ENCODE data around the gene MAPK8IP3. TPM values are rescaled to one million over a fixed set of nuclear protein-coding genes. Genes with fewer than 3 reads are reported as not detected.
"Not testable (repeated sequence)": the region's sequence is repeated elsewhere in the genome, so short reads cannot be mapped to it uniquely, and the experiment has no call there.

MAPK8IP3 gene
- polyA plus RNA-seq, 4 donors, result 38.7 to 54.3 (median 49.1) TPM

- no peak for DNase-seq (ENCODE audit: low read depth in 4 of 4, low spot score in 3 of 4)
These were observed 2.2 kb downstream of the MAPK8IP3 start for GRCh38 chr16:1708083-1708767.

DNA sequence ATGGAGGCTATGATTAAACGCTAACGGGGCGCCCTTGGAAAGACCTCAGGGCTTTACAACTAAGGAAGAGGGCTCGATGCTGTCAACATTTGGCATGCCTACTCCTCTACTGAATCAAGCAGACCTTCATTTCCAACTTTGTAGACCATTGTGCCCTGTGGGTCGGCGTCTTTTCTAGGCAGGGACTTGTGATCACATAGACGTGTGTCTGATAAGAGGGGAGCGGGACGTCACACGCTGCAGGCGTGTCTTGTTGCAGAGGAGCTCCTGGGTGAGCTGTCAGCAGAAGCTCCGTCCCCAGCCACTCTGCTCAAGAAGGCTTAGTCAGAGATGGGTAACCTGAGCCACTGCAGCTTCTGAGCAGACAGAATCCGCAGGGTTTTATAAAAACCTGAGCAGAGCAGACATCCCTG lies 2.8 kb downstream of the MAPK8IP3 start:
- DNase-seq (ENCODE audit: low read depth in 4 of 4, low spot score in 3 of 4), result no peak

GRCh38 chr16:1709356-1709755 lies 3.4 kb downstream of the MAPK8IP3 start:
- DNase-seq (ENCODE audit: low read depth in 4 of 4, low spot score in 3 of 4), result no peak

GRCh38 chr16:1710811-1711507 lies 5.0 kb downstream of the MAPK8IP3 start:
- no peak for DNase-seq (ENCODE audit: low read depth in 4 of 4, low spot score in 3 of 4)

DNA sequence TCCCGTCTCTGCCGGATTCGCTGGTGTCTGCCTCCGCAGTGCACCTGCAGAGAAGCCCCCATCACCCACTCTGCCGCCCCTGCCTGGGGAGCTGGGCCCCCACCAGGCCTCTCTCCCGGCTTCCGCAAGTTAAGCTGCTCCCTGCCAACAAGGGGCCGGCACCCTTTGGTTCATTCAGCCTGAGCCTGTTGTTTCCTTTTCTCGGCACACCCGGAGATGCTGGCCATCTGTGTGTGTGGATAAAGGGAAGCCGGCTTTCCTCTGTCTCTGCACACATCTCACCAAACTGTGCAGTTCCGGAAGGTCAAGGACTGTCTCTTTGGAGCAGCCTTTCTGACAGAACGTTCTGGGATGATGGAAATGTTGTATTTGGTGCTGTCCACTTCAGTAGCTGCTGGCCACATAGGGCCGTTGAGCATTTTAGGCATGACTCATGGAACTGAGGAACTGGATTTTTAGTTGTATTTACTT lies 6.8 kb downstream of the MAPK8IP3 start:
- DNase-seq (ENCODE audit: low read depth in 4 of 4, low spot score in 3 of 4), result no peak

- no peak for DNase-seq (ENCODE audit: low read depth in 4 of 4, low spot score in 3 of 4)
These were observed 7.3 kb downstream of the MAPK8IP3 start for GRCh38 chr16:1713331-1713730.

DNA sequence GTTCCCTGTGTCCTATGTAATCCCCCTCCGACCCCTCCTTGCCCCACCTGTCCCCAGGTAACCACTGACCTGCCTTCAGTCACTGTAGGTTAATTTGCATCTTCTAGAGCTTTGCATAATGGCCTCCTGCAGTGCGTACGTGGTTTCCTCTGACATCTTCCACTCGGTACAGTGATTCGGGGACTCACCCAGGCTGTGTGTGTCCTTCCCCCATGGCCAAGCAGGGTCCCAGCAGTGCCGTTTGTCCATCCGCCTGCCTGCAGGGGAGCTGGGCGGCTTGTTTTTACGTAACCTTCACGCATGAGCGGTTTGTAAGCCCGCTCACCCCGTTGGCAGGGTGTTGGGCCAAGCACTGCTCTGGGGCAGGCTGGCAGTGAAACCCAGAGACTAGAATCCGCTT lies 7.9 kb downstream of the MAPK8IP3 start:
- no peak for DNase-seq (ENCODE audit: low read depth in 4 of 4, low spot score in 3 of 4)

- DNase-seq (ENCODE audit: low read depth in 4 of 4, low spot score in 3 of 4), result no peak
These were observed 9.2 kb downstream of the MAPK8IP3 start for GRCh38 chr16:1715220-1715619.

GRCh38 chr16:1718236-1718635 lies 12.2 kb downstream of the MAPK8IP3 start:
- DNase-seq (ENCODE audit: low read depth in 4 of 4, low spot score in 3 of 4), result not testable (repeated sequence)

- not testable (repeated sequence) for DNase-seq (ENCODE audit: low read depth in 4 of 4, low spot score in 3 of 4)
These were observed 13.7 kb downstream of the MAPK8IP3 start for GRCh38 chr16:1719559-1720229.

DNA sequence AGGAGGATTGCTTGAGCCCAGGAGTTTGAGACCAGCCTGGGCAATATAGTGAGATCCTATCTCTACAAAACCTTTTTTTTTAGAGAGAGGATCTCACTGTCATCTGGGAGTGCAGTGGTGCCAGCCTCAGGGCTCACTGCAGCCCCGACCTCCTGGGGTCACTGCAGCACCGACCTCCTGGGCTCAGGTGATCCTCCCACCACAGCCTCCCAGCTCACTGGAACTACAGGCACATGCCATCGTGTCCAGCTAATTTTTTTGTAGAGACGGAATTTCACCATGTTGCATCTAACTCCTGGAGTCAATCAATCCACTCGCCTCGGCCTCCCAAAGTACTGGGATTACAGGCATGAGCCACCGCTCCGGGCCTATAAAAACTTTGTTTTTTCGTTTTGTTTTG lies 15.4 kb downstream of the MAPK8IP3 start:
- no peak for DNase-seq (ENCODE audit: low read depth in 4 of 4, low spot score in 3 of 4)

GRCh38 chr16:1723450-1724147 lies 17.6 kb downstream of the MAPK8IP3 start:
- DNase-seq (ENCODE audit: low read depth in 4 of 4, low spot score in 3 of 4), result no peak

DNA sequence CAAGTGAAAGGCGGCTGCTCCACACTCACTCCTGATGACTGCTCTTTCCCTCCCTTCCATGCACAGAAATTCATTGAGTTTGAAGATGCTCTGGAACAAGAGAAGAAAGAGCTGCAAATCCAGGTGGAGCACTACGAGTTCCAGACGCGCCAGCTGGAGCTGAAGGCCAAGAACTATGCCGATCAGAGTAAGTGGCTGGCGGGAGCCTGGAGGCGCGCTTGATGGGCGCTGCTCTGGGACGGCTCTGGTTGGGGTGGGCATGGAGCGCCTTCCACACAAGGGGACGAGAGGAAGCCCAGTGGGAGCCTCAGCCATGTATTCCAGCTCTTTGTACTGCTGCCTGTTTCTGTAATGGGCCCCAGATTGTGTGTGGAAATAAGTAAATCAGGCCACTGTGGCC lies 18.5 kb downstream of the MAPK8IP3 start:
- no peak for DNase-seq (ENCODE audit: low read depth in 4 of 4, low spot score in 3 of 4)

GRCh38 chr16:1726661-1727502 lies 20.9 kb downstream of the MAPK8IP3 start:
- no peak for DNase-seq (ENCODE audit: low read depth in 4 of 4, low spot score in 3 of 4)

GRCh38 chr16:1727651-1728624 lies 21.9 kb downstream of the MAPK8IP3 start:
- DNase-seq (ENCODE audit: low read depth in 4 of 4, low spot score in 3 of 4), result no peak

DNA sequence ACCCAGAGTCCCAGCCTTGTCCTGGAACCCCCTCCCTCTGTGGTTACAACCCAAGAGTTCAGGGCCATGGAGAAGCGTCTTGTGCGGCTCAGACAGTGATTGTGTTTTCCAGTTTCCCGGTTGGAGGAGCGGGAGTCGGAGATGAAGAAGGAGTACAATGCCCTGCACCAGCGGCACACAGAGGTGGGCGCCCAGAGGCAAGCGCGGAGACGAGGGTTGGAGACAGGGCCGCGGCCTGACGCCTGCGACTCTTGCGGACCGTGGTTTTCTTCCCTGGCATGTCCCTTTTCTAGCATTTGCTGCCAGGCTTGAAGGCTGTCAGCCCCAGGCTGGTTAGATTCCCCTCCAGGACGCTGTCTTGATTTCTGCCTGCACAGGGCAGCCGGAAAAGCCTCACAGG lies 23.0 kb downstream of the MAPK8IP3 start:
- DNase-seq (ENCODE audit: low read depth in 4 of 4, low spot score in 3 of 4), result no peak

DNA sequence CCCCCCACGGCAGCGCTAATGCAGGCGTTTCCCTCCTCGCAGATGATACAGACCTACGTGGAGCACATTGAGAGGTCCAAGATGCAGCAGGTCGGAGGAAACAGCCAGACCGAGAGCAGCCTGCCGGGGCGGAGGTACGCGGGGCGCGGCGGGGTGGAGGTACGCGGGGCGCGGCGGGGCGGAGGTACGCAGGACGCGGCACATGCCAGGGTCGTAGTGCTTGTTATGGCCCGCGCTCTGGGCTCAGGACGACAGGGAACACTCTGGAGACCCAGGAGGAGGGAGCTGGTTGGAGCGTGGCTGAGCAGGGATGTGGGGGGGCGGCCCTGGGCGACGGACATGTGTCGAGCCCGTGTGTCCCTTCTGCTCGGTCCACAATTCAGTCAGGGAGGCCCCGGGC lies 23.4 kb downstream of the MAPK8IP3 start:
- DNase-seq (ENCODE audit: low read depth in 4 of 4, low spot score in 3 of 4), result no peak

- DNase-seq (ENCODE audit: low read depth in 4 of 4, low spot score in 3 of 4), result no peak
These were observed 25.1 kb downstream of the MAPK8IP3 start for GRCh38 chr16:1731073-1731472.

DNA sequence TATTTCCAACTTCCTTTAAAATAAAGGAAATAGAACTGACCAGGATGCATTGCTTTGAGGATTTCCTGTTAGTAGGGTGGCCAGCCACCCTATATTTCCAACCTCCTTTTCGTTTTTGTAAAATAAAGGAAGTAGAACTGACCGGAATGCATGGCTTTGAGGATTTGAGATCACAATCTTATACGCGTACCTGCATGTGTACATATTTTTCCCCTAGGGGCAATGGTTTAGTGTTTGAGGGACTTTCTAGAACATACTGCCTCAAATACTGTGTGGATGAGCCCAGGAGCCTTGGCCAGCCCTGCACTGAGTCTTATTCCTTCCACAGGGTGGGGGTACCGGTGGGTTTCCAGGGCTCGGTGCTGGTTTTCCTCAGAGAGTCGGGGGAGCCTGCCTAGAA lies 25.6 kb downstream of the MAPK8IP3 start:
- DNase-seq (ENCODE audit: low read depth in 4 of 4, low spot score in 3 of 4), result no peak

Data from right renal pelvis (tissue), 4 donors.